Spleen (tissue), 7 donors: ENCODE data around the gene GRIPAP1.

Source experiments
- POLR2A ChIP-seq, 3 donors: fragments of 450-650 bp; IDR thresholded peaks; one replicate each; pipeline ENCODE4 v1.5.1; 2017; ENCODE audit warnings: antibody characterized with exemption in 3 of 3, mild to moderate bottlenecking in 1 of 3
- POLR2AphosphoS5 ChIP-seq, 3 donors: sonication (generic); formaldehyde crosslinking; IDR thresholded peaks; one replicate each; pipeline ENCODE4 v1.5.1; 2017; ENCODE audit warnings: antibody characterized with exemption in 3 of 3
- TF ChIP-seq, protein P1 (sequence below), 11 experiments: fragments of 200-600 bp in 7 of 11; fragments of 450-650 bp in 4 of 11; sonication (generic) in 4 of 11; IDR thresholded peaks in 8 of 11; conservative IDR thresholded peaks in 3 of 11; 1 replicate in 7 of 11; 2 replicates in 4 of 11; pipeline versions ENCODE4 v1.4.0 to v1.8.0; 2016 to 2021; ENCODE audit warnings: antibody characterized with exemption in 11 of 11, inconsistent platforms in 4 of 11, mild to moderate bottlenecking in 1 of 11
- donor health status: DM: no; HTN: no; CAD: no; lungs with moderate emphysema.
- donor health status: DM: no; HTN: no; CAD: no.
- donor health status: DM: no; HTN: no; CAD: no.

DNA sequence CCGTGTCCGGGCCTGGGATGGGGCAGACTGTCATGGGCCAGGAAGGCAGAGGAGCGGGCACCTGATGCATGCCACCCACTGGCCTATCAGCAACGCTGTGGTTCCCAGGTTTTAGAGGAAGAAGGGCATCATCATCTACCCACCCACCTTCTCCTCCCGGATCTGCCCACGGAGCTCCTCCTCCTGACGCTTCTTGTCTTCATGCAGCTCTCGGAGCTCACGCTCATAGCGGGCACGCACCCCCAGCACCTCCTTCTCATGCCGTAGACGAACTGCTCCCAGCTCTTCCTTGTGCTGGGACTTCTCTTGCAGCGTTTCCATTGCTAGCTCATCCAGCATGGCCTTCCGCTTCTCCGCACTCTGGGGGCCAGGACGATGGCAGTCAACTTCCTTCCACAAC is 19.0 kb downstream of the GRIPAP1 start:
- peak in 1 of 3 donors; percentile 34 for TF ChIP-seq POLR2AphosphoS5 (IDR thresholded peaks at IDR 0.05)
- TF ChIP-seq, protein P1, sequence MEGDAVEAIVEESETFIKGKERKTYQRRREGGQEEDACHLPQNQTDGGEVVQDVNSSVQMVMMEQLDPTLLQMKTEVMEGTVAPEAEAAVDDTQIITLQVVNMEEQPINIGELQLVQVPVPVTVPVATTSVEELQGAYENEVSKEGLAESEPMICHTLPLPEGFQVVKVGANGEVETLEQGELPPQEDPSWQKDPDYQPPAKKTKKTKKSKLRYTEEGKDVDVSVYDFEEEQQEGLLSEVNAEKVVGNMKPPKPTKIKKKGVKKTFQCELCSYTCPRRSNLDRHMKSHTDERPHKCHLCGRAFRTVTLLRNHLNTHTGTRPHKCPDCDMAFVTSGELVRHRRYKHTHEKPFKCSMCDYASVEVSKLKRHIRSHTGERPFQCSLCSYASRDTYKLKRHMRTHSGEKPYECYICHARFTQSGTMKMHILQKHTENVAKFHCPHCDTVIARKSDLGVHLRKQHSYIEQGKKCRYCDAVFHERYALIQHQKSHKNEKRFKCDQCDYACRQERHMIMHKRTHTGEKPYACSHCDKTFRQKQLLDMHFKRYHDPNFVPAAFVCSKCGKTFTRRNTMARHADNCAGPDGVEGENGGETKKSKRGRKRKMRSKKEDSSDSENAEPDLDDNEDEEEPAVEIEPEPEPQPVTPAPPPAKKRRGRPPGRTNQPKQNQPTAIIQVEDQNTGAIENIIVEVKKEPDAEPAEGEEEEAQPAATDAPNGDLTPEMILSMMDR (IDR thresholded peaks at IDR 0.05 in 8 of 11, conservative IDR thresholded peaks at IDR 0.05 in 3 of 11) = no peak
- TF ChIP-seq POLR2A (IDR thresholded peaks at IDR 0.05) = no peak
